GM21723 (cell line): Measurements from ENCODE around the gene SPACA9.

Experiments
- ATAC-seq: cut with Tn5 transposase; IDR thresholded peaks from one replicate; pipeline ENCODE4 v1.9.1; 2021; ENCODE audit warnings: mild to moderate bottlenecking, moderate library complexity; ENCODE audit not compliant: unreplicated experiment

SPACA9 gene

GRCh38 chr9:132888151-132888550, 9.5 kb downstream of the SPACA9 start:
- ATAC-seq, result no peak

GRCh38 chr9:132892400-132892799, 13.7 kb downstream of the SPACA9 start:
- no peak for ATAC-seq

GRCh38 chr9:132894346-132894745, 15.6 kb downstream of the SPACA9 start:
- no peak for ATAC-seq

GRCh38 chr9:132894862-132895835, 16.5 kb downstream of the SPACA9 start:
- no peak for ATAC-seq

- no peak for ATAC-seq
Observed at GRCh38 chr9:132896264-132896663, 17.6 kb downstream of the SPACA9 start.

GRCh38 chr9:132896906-132897305, 18.2 kb downstream of the SPACA9 start:
- no peak for ATAC-seq

- ATAC-seq, result no peak
Observed at GRCh38 chr9:132898051-132898450, 19.4 kb downstream of the SPACA9 start.

- peak; percentile 54 for ATAC-seq
Observed at GRCh38 chr9:132901858-132902831, 23.4 kb downstream of the SPACA9 start.

GRCh38 chr9:132903574-132904492, 25.1 kb downstream of the SPACA9 start:
- no peak for ATAC-seq

- no peak for ATAC-seq
Observed at GRCh38 chr9:132905726-132906125, 27.0 kb downstream of the SPACA9 start.

GRCh38 chr9:132908635-132909034, 29.9 kb downstream of the SPACA9 start:
- ATAC-seq, result no peak

- no peak for ATAC-seq
Observed at GRCh38 chr9:132909311-132909710, 30.6 kb downstream of the SPACA9 start.

GRCh38 chr9:132910376-132910775, 31.7 kb downstream of the SPACA9 start:
- ATAC-seq, result no peak

- no peak for ATAC-seq
Observed at GRCh38 chr9:132912131-132912530, 33.4 kb downstream of the SPACA9 start.

- no peak for ATAC-seq
Observed at GRCh38 chr9:132914924-132915323, 36.2 kb downstream of the SPACA9 start.

GRCh38 chr9:132919614-132920268, 41.0 kb downstream of the SPACA9 start:
- ATAC-seq, result no peak

- ATAC-seq, result no peak
Observed at GRCh38 chr9:132923346-132923902, 44.7 kb downstream of the SPACA9 start.

- ATAC-seq, result no peak
Observed at GRCh38 chr9:132927704-132928103, 49.0 kb downstream of the SPACA9 start.

- ATAC-seq, result no peak
Observed at GRCh38 chr9:132931178-132931735, 52.6 kb downstream of the SPACA9 start.
